Measurements from ENCODE around the gene ZNF12.

- TF ChIP-seq CTCF (IDR thresholded peaks at IDR 0.05; ENCODE audit: insufficient read depth, low read depth, low read length) (no peak), EZH2 (IDR thresholded peaks at IDR 0.05; ENCODE audit: insufficient read depth, low read length) (no peak)
Measured at GRCh38 chr7:6639032-6639431, 67.7 kb downstream of the ZNF12 start.
